ENCODE data around the gene MBOAT1.

The MBOAT1 gene

GRCh38 chr6:20068421-20068988, 143.8 kb downstream of the MBOAT1 start:
- TF ChIP-seq TAF1 (IDR thresholded peaks at IDR 0.05; ENCODE audit: borderline replicate concordance, insufficient read depth, low read length) (no peak), FOXP2 (optimal IDR thresholded peaks at IDR 0.05; ENCODE audit: borderline replicate concordance, extremely low read depth, extremely low read length, insufficient read depth) (no peak), SIN3A (IDR thresholded peaks at IDR 0.05; ENCODE audit: borderline replicate concordance, insufficient read depth, low read length) (no peak), REST (IDR thresholded peaks at IDR 0.05; ENCODE audit: insufficient read depth in 1 of 2, low read depth in 2 of 2, low read length in 2 of 2) (no peak), POLR2AphosphoS5 (IDR thresholded peaks at IDR 0.05; ENCODE audit: low read depth, low read length) (no peak)

GRCh38 chr6:20061952-20062351, 150.3 kb downstream of the MBOAT1 start:
- TF ChIP-seq FOXP2 (optimal IDR thresholded peaks at IDR 0.05; ENCODE audit: borderline replicate concordance, extremely low read depth, extremely low read length, insufficient read depth) (no peak), REST (IDR thresholded peaks at IDR 0.05; ENCODE audit: insufficient read depth in 1 of 2, low read depth in 2 of 2, low read length in 2 of 2) (no peak), TAF1 (IDR thresholded peaks at IDR 0.05; ENCODE audit: borderline replicate concordance, insufficient read depth, low read length) (no peak), SIN3A (IDR thresholded peaks at IDR 0.05; ENCODE audit: borderline replicate concordance, insufficient read depth, low read length) (no peak), POLR2AphosphoS5 (IDR thresholded peaks at IDR 0.05; ENCODE audit: low read depth, low read length) (no peak)

- TF ChIP-seq REST (IDR thresholded peaks at IDR 0.05; ENCODE audit: insufficient read depth in 1 of 2, low read depth in 2 of 2, low read length in 2 of 2): no peak
- TF ChIP-seq SIN3A (IDR thresholded peaks at IDR 0.05; ENCODE audit: borderline replicate concordance, insufficient read depth, low read length): no peak
- no peak for TF ChIP-seq POLR2AphosphoS5 (IDR thresholded peaks at IDR 0.05; ENCODE audit: low read depth, low read length)
- no peak for TF ChIP-seq FOXP2 (optimal IDR thresholded peaks at IDR 0.05; ENCODE audit: borderline replicate concordance, extremely low read depth, extremely low read length, insufficient read depth)
- TF ChIP-seq TAF1 (IDR thresholded peaks at IDR 0.05; ENCODE audit: borderline replicate concordance, insufficient read depth, low read length): no peak
Measured at GRCh38 chr6:20060252-20060651, 152.0 kb downstream of the MBOAT1 start.

- TF ChIP-seq SIN3A (IDR thresholded peaks at IDR 0.05; ENCODE audit: borderline replicate concordance, insufficient read depth, low read length) (no peak), REST (IDR thresholded peaks at IDR 0.05; ENCODE audit: insufficient read depth in 1 of 2, low read depth in 2 of 2, low read length in 2 of 2) (no peak), POLR2AphosphoS5 (IDR thresholded peaks at IDR 0.05; ENCODE audit: low read depth, low read length) (no peak), FOXP2 (optimal IDR thresholded peaks at IDR 0.05; ENCODE audit: borderline replicate concordance, extremely low read depth, extremely low read length, insufficient read depth) (no peak), TAF1 (IDR thresholded peaks at IDR 0.05; ENCODE audit: borderline replicate concordance, insufficient read depth, low read length) (no peak)
Measured at GRCh38 chr6:20058912-20059311, 153.4 kb downstream of the MBOAT1 start.
